COLO829 (cell line): Measurements from ENCODE around the gene ANKRD31.
A peak's percentile ranks its signal among the peaks of the same experiment; 100 is the strongest.

Experiments
- DNase-seq: peaks from one replicate; pipeline ENCODE4 v3.0.0; 2012; ENCODE audit warnings: low spot score

ANKRD31 gene

GRCh38 chr5:75057561-75057960, 179.1 kb downstream of the ANKRD31 start:
- no peak for DNase-seq

- DNase-seq, result no peak
Observed at GRCh38 chr5:75055727-75056144, 180.9 kb downstream of the ANKRD31 start.

- DNase-seq, result no peak
Observed at GRCh38 chr5:75054134-75054930, 182.3 kb downstream of the ANKRD31 start.

- no peak for DNase-seq
Observed at GRCh38 chr5:75053304-75054133, 183.2 kb downstream of the ANKRD31 start.

- no peak for DNase-seq
Observed at GRCh38 chr5:75053054-75053303, 183.7 kb downstream of the ANKRD31 start.

GRCh38 chr5:75052192-75053053, 184.3 kb downstream of the ANKRD31 start, which contains the start of gene GCNT4:
GCNT4 (minus strand) TSS chr5:75052558; CDS start chr5:75030037, 22,521 bp downstream.
- no peak for DNase-seq

GRCh38 chr5:75051217-75051751, 185.4 kb downstream of the ANKRD31 start:
- no peak for DNase-seq

GRCh38 chr5:75050415-75050814, 186.3 kb downstream of the ANKRD31 start:
- DNase-seq, result no peak

GRCh38 chr5:75049456-75050351, 187.0 kb downstream of the ANKRD31 start:
- peak; percentile 13 for DNase-seq

GRCh38 chr5:75048457-75048953, 188.2 kb downstream of the ANKRD31 start:
- DNase-seq, result no peak

- DNase-seq, result no peak
Observed at GRCh38 chr5:75047356-75047755, 189.3 kb downstream of the ANKRD31 start.

- no peak for DNase-seq
Observed at GRCh38 chr5:75046366-75047142, 190.1 kb downstream of the ANKRD31 start.

- DNase-seq, result no peak
Observed at GRCh38 chr5:75045071-75045470, 191.6 kb downstream of the ANKRD31 start.

- DNase-seq, result no peak
Observed at GRCh38 chr5:75044406-75044805, 192.3 kb downstream of the ANKRD31 start.

- DNase-seq, result no peak
Observed at GRCh38 chr5:75043633-75044264, 192.9 kb downstream of the ANKRD31 start.

- DNase-seq, result no peak
Observed at GRCh38 chr5:75042522-75042921, 194.2 kb downstream of the ANKRD31 start.

GRCh38 chr5:75040973-75041372, 195.7 kb downstream of the ANKRD31 start:
- DNase-seq, result no peak

GRCh38 chr5:75037106-75037505, 199.6 kb downstream of the ANKRD31 start:
- peak; percentile 8 for DNase-seq

- no peak for DNase-seq
Observed at GRCh38 chr5:75034137-75034739, 202.4 kb downstream of the ANKRD31 start.
